Measurements from ENCODE around the gene BDKRB2. TPM values are rescaled to one million over a fixed set of nuclear protein-coding genes. Genes with fewer than 3 reads are reported as not detected.

The BDKRB2 gene
- total RNA-seq, 2 donors from 2014 or later = 11.3 to 23.3 TPM

DNA sequence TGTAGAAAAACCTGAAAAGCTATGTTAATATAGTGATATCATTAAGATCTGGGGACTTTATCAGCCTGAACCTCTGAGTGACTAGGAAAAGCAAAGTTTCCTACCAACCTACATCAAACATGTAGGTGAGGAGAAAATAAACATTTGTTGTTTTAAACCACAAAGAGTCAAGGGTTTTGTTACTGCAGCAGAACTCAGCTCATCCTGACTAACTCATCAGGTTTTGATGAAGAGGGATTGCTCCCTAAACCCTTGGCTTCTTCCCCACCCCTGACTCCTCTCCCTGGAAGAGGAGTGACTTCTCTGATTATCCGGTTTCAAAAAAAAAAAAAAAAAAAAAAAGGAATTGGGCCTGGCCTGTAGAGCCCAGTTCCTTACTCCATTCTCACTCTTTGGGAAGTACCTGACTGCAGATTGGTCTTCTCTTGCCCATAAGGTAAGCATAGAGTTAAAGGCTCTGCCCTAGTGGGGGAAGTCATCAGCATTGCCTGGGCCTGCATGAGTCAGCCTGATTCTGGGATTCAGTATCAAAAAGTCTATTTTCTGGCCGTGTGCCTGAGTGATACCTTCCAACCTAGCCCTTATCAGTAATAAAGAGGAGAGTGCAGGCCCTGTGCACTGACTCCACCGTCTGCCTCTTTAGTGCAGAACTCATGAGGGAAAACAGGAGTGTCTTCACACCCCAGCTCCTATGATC is 68.3 kb downstream of the BDKRB2 start:
- no peak overlapping the region for H3K4me3 ChIP-seq
- intact Hi-C loops (cut with DNase I) = loop anchor here (10.0 kb wide), 2 partner anchors 278 to 708 kb away; no protein-coding TSS in a partner anchor

GRCh38 chr14:96273629-96274028 is 69.0 kb downstream of the BDKRB2 start:
- H3K36me3 ChIP-seq = no peaks in the 10 kb centered on the region
- H3K27ac ChIP-seq = no peak overlapping the region
- DNase-seq = no peak
- TF ChIP-seq CTCF (IDR thresholded peaks at IDR 0.05) = no peak
- H3K27me3 ChIP-seq = no peaks in the 10 kb centered on the region
- no peaks in the 10 kb centered on the region for H3K4me1 ChIP-seq
- no peak overlapping the region for H3K4me3 ChIP-seq
- no peak overlapping the region for H3K9ac ChIP-seq (ENCODE audit: low read depth in 2 of 2, low read length in 2 of 2)
- intact Hi-C loops (cut with DNase I) = loop anchor here (2.0 to 10.0 kb wide), 3 partner anchors 173 to 709 kb away; no protein-coding TSS in a partner anchor
- no peaks in the 10 kb centered on the region for H3K9me3 ChIP-seq

More for the DNA sequence above, 68.3 kb downstream of the BDKRB2 start:
- DNase-seq = no peak
- TF ChIP-seq CTCF (IDR thresholded peaks at IDR 0.05) = no peak
- H3K36me3 ChIP-seq = no peaks in the 10 kb centered on the region
- no peaks in the 10 kb centered on the region for H3K27me3 ChIP-seq
- no peaks in the 10 kb centered on the region for H3K4me1 ChIP-seq
- no peak overlapping the region for H3K9ac ChIP-seq (ENCODE audit: low read depth in 2 of 2, low read length in 2 of 2)
- no peaks in the 10 kb centered on the region for H3K9me3 ChIP-seq
- no peak overlapping the region for H3K27ac ChIP-seq

DNA sequence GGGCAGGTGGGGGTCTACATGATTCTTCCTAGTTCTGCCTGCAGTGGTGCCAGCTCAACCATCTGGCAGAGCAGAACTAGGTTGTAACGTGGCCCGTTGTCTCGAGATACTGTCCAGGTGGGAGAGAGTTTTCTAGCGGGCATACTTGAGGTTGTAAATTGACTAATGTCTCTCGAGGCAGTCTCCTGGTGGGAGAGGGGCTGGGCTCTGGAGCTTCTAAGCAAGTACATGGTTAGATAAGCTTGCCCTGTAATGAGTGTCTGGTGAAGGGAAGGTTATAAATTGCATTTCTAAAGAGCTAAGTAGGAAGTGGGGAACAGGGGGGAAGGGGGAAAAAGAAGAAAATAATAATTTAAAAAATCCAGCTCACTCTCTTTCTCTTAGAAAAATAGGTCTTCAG is 69.5 kb downstream of the BDKRB2 start:
- TF ChIP-seq CTCF (IDR thresholded peaks at IDR 0.05) = no peak
- Histone ChIP-seq H3K27ac (no peak overlapping the region), H3K27me3 (no peaks in the 10 kb centered on the region), H3K4me3 (no peak overlapping the region), H3K36me3 (no peaks in the 10 kb centered on the region), H3K4me1 (no peaks in the 10 kb centered on the region), H3K9me3 (no peaks in the 10 kb centered on the region), H3K9ac (ENCODE audit: low read depth in 2 of 2, low read length in 2 of 2) (no peak overlapping the region)
- no peak for DNase-seq
- intact Hi-C loops (cut with DNase I) = loop anchor here (2.0 to 10.0 kb wide), 3 partner anchors 173 to 709 kb away; no protein-coding TSS in a partner anchor

- Histone ChIP-seq H3K27ac (no peak overlapping the region), H3K27me3 (no peaks in the 10 kb centered on the region), H3K4me1 (no peaks in the 10 kb centered on the region), H3K36me3 (no peaks in the 10 kb centered on the region), H3K4me3 (no peak overlapping the region), H3K9me3 (no peaks in the 10 kb centered on the region), H3K9ac (ENCODE audit: low read depth in 2 of 2, low read length in 2 of 2) (no peak overlapping the region)
- TF ChIP-seq CTCF (IDR thresholded peaks at IDR 0.05) = no peak
- DNase-seq = no peak
- intact Hi-C loops (cut with DNase I) = loop anchor here (2.0 to 10.0 kb wide), 3 partner anchors 174 to 710 kb away; no protein-coding TSS in a partner anchor
Measured at GRCh38 chr14:96274543-96274942, 69.9 kb downstream of the BDKRB2 start.

DNA sequence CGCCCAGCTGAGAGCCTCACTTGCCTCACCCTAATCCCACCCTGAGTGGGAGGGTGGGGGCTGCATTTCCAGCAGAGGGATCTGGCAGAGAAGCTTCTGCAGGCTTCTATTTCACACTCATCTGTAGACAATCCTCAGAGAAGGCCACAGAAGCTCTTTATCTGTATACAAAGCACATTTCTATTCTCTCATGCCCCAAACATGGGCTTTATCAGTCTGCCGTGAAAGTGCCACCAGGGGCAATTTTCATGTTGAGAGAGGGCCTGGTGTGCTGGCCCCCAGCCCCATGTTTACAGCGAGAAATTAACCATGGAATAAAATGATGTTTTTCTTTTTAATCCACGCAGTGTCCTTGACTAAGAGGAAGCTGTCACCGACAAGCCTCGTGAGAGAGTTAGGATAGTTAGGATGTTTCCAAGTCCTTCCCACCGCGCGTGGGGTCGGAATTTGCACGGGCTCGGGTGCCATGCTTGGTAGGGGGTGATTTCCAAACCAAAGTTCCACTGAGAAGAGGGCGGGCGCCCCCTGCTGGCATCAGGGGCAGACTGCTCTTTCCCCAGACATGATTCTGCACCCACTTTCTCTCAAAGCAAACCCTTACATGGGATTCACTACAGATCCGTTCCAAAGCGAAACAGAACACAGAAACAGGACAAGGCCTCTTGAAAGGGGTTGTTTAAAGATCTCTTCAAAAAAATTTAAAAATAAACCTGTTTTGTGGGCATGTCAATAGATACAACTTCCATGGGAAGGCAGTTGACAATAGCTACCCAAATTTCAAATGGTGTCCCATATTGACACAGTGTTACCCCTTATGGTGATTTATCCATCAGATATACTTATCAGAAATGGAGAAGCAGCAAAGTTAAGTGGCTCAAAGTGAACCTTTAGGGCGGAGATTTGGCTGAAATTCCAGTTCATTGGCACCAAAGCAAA is 70.8 kb downstream of the BDKRB2 start:
- Histone ChIP-seq H3K4me3 (no peak overlapping the region), H3K4me1 (no peaks in the 10 kb centered on the region), H3K9ac (ENCODE audit: low read depth in 2 of 2, low read length in 2 of 2) (peak overlapping the region in 1 of 2 donors; percentile 15), H3K36me3 (no peaks in the 10 kb centered on the region), H3K27me3 (no peaks in the 10 kb centered on the region), H3K9me3 (no peaks in the 10 kb centered on the region), H3K27ac (no peak overlapping the region)
- intact Hi-C loops (cut with DNase I) = loop anchor here (2.0 to 10.0 kb wide), 3 partner anchors 175 to 711 kb away; no protein-coding TSS in a partner anchor
- TF ChIP-seq CTCF (IDR thresholded peaks at IDR 0.05) = peak; percentile 94
- DNase-seq = peak; percentile 80
